ENCODE results near the gene CALD1. TPM values are rescaled to one million over a fixed set of nuclear protein-coding genes. Genes with fewer than 3 reads are reported as not detected.
A peak's percentile ranks its signal among the peaks of the same experiment; 100 is the strongest.
"Not testable (repeated sequence)": the region's sequence is repeated elsewhere in the genome, so short reads cannot be mapped to it uniquely, and the experiment has no call there.

Gene CALD1
- total RNA-seq, 1 experiment from 2014 or later = 1.0 TPM

- H3K27ac ChIP-seq (ENCODE audit: low read length) = no peak overlapping the region
- no peaks in the 10 kb centered on the region for H3K9me3 ChIP-seq (ENCODE audit: low read length)
- no peak overlapping the region for H3K9ac ChIP-seq (ENCODE audit: low read length)
- no peaks in the 10 kb centered on the region for H3K27me3 ChIP-seq (ENCODE audit: low read length)
- no peaks in the 10 kb centered on the region for H3K79me2 ChIP-seq (ENCODE audit: low read length)
- H3K36me3 ChIP-seq (ENCODE audit: insufficient read depth, low read length) = no peaks in the 10 kb centered on the region
- no peak overlapping the region for H2AFZ ChIP-seq (ENCODE audit: low read length)
- no peaks in the 10 kb centered on the region for H3K9me2 ChIP-seq (replicated peaks; ENCODE audit: insufficient read depth, low read length)
- H3K4me3 ChIP-seq (ENCODE audit: low read length) = no peak overlapping the region
- no peaks in the 10 kb centered on the region for H4K20me1 ChIP-seq (ENCODE audit: insufficient read depth, low read depth, low read length)
- no peak for DNase-seq
- no peak overlapping the region for H3K4me2 ChIP-seq (ENCODE audit: low read depth, low read length, poor library complexity, severe bottlenecking)
- H3K4me1 ChIP-seq (ENCODE audit: low read length) = no peaks in the 10 kb centered on the region
Measured at GRCh38 chr7:134966691-134967090, 187.3 kb downstream of the CALD1 start.

GRCh38 chr7:134968110-134968509, 188.7 kb downstream of the CALD1 start:
- Histone ChIP-seq H3K9ac (ENCODE audit: low read length) (no peak overlapping the region), H4K20me1 (ENCODE audit: insufficient read depth, low read depth, low read length) (no peaks in the 10 kb centered on the region), H3K36me3 (ENCODE audit: insufficient read depth, low read length) (no peaks in the 10 kb centered on the region), H3K79me2 (ENCODE audit: low read length) (no peaks in the 10 kb centered on the region), H2AFZ (ENCODE audit: low read length) (no peak overlapping the region), H3K4me2 (ENCODE audit: low read depth, low read length, poor library complexity, severe bottlenecking) (no peak overlapping the region), H3K27ac (ENCODE audit: low read length) (no peak overlapping the region), H3K9me2 (replicated peaks; ENCODE audit: insufficient read depth, low read length) (no peaks in the 10 kb centered on the region), H3K4me1 (ENCODE audit: low read length) (no peaks in the 10 kb centered on the region), H3K9me3 (ENCODE audit: low read length) (no peaks in the 10 kb centered on the region), H3K4me3 (ENCODE audit: low read length) (no peak overlapping the region), H3K27me3 (ENCODE audit: low read length) (no peaks in the 10 kb centered on the region)
- DNase-seq = no peak

DNA sequence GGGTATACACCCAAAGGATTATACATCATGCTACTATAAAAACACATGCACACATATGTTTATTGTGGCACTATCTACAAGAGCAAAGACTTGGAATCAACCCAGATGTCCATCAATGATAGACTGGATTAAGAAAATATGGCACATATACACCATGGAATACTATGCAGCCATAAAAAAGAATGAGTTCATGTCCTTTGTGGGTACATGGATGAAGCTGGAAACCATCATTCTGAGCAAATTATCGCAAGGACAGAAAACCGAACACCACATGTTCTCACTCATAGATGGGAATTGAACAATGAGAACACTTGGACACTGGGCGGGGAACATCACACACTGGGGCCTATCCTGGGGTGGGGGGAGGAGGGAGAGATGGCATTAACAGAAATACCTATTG, 202.2 kb downstream of the CALD1 start:
- not testable (repeated sequence) for DNase-seq; H3K9ac ChIP-seq (ENCODE audit: low read length); H2AFZ ChIP-seq (ENCODE audit: low read length); H3K9me3 ChIP-seq (ENCODE audit: low read length); H3K4me1 ChIP-seq (ENCODE audit: low read length); H3K9me2 ChIP-seq (replicated peaks; ENCODE audit: insufficient read depth, low read length); H3K27ac ChIP-seq (ENCODE audit: low read length); H3K27me3 ChIP-seq (ENCODE audit: low read length); H3K36me3 ChIP-seq (ENCODE audit: insufficient read depth, low read length); H3K79me2 ChIP-seq (ENCODE audit: low read length); H4K20me1 ChIP-seq (ENCODE audit: insufficient read depth, low read depth, low read length); H3K4me2 ChIP-seq (ENCODE audit: low read depth, low read length, poor library complexity, severe bottlenecking); H3K4me3 ChIP-seq (ENCODE audit: low read length)

GRCh38 chr7:134985894-134986362, 206.5 kb downstream of the CALD1 start:
- no peaks in the 10 kb centered on the region for H3K27me3 ChIP-seq (ENCODE audit: low read length)
- H2AFZ ChIP-seq (ENCODE audit: low read length) = peak overlapping the region; percentile 93
- H3K9me3 ChIP-seq (ENCODE audit: low read length) = no peaks in the 10 kb centered on the region
- H4K20me1 ChIP-seq (ENCODE audit: insufficient read depth, low read depth, low read length) = no peaks in the 10 kb centered on the region
- H3K36me3 ChIP-seq (ENCODE audit: insufficient read depth, low read length) = no peaks in the 10 kb centered on the region
- H3K4me2 ChIP-seq (ENCODE audit: low read depth, low read length, poor library complexity, severe bottlenecking) = peak overlapping the region; percentile 83
- H3K9me2 ChIP-seq (replicated peaks; ENCODE audit: insufficient read depth, low read length) = no peaks in the 10 kb centered on the region
- H3K27ac ChIP-seq (ENCODE audit: low read length) = no peak overlapping the region
- peaks cover 32% of the 10 kb centered on the region for H3K4me1 ChIP-seq (ENCODE audit: low read length)
- peaks cover 18% of the 10 kb centered on the region for H3K79me2 ChIP-seq (ENCODE audit: low read length)
- peak overlapping the region; percentile 82 for H3K9ac ChIP-seq (ENCODE audit: low read length)
- peak overlapping the region; percentile 78 for H3K4me3 ChIP-seq (ENCODE audit: low read length)
- DNase-seq = no peak

GRCh38 chr7:134986363-134987251, 207.2 kb downstream of the CALD1 start, which contains the start of gene AGBL3:
AGBL3 (plus strand) TSS chr7:134986508; CDS start chr7:134987934, 1,426 bp downstream.
- Histone ChIP-seq H3K4me2 (ENCODE audit: low read depth, low read length, poor library complexity, severe bottlenecking) (peak within 1 kb of the TSS; percentile 83), H2AFZ (ENCODE audit: low read length) (peak within 1 kb of the TSS; percentile 93), H3K9me2 (replicated peaks; ENCODE audit: insufficient read depth, low read length) (no peaks in the 10 kb centered on the region), H3K27me3 (ENCODE audit: low read length) (no peaks in the 10 kb centered on the region), H3K4me1 (ENCODE audit: low read length) (peaks cover 32% of the 10 kb centered on the region), H3K79me2 (ENCODE audit: low read length) (peaks cover 18% of the 10 kb centered on the region), H4K20me1 (ENCODE audit: insufficient read depth, low read depth, low read length) (no peaks in the 10 kb centered on the region), H3K4me3 (ENCODE audit: low read length) (peak within 1 kb of the TSS; percentile 78), H3K27ac (ENCODE audit: low read length) (no peak within 1 kb of the TSS), H3K9ac (ENCODE audit: low read length) (peak within 1 kb of the TSS; percentile 82), H3K9me3 (ENCODE audit: low read length) (no peaks in the 10 kb centered on the region), H3K36me3 (ENCODE audit: insufficient read depth, low read length) (no peaks in the 10 kb centered on the region)
- peak; percentile 95 for DNase-seq

GRCh38 chr7:134988161-134988560, 208.7 kb downstream of the CALD1 start:
- Histone ChIP-seq H3K36me3 (ENCODE audit: insufficient read depth, low read length) (no peaks in the 10 kb centered on the region), H3K9me2 (replicated peaks; ENCODE audit: insufficient read depth, low read length) (no peaks in the 10 kb centered on the region), H4K20me1 (ENCODE audit: insufficient read depth, low read depth, low read length) (no peaks in the 10 kb centered on the region), H2AFZ (ENCODE audit: low read length) (no peak overlapping the region), H3K4me1 (ENCODE audit: low read length) (peaks cover 32% of the 10 kb centered on the region), H3K27me3 (ENCODE audit: low read length) (no peaks in the 10 kb centered on the region), H3K9ac (ENCODE audit: low read length) (no peak overlapping the region), H3K9me3 (ENCODE audit: low read length) (no peaks in the 10 kb centered on the region), H3K4me3 (ENCODE audit: low read length) (no peak overlapping the region; the same call in 1 of the 2 replicates), H3K4me2 (ENCODE audit: low read depth, low read length, poor library complexity, severe bottlenecking) (peak overlapping the region; percentile 83), H3K27ac (ENCODE audit: low read length) (no peak overlapping the region), H3K79me2 (ENCODE audit: low read length) (peaks cover 18% of the 10 kb centered on the region)
- DNase-seq = no peak

DNA sequence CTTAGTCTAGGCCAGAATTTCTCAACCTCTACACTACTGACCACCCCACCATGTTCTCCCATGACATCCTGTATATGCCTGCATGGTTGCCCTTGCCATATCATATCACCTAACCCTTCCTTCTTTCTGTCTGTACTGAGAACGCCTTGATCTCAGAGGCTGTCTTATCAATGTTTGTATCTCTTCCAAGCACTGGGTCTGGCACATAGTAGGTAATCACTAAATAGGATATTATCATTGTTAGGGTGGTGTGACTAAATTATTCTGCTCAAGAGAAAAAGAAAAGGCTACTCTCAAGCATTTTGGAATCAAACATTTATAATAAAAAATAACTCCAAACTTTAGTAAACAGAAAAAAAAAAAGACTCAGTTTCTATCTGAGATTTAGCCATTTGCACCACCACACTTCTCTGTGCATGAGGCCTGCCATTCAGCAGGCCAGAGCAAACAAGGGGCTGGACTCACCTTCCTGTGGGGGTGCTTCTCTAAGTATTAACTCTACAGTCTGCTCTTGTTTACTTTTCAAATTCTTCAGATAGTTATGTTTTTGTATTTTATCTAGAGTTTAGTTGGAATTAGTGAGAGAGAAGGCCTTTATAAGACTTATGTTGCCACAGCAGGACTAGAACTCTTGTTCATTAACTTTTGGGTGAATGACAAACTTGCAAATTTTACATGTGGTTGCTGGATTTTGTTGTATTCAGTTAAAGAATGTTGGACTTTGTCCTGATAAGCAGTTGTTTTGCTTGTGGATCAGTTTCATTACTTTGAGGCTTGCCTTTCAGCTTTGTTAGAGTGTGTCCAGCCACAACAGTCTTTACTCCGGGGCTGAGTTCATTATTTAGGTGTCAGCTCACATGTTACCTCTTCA, 212.3 kb downstream of the CALD1 start:
- H3K9me2 ChIP-seq (replicated peaks; ENCODE audit: insufficient read depth, low read length) = no peaks in the 10 kb centered on the region
- no peak overlapping the region for H3K4me3 ChIP-seq (ENCODE audit: low read length)
- H3K27ac ChIP-seq (ENCODE audit: low read length) = no peak overlapping the region
- no peaks in the 10 kb centered on the region for H3K9me3 ChIP-seq (ENCODE audit: low read length)
- no peak overlapping the region for H3K9ac ChIP-seq (ENCODE audit: low read length)
- H3K4me2 ChIP-seq (ENCODE audit: low read depth, low read length, poor library complexity, severe bottlenecking) = no peak overlapping the region
- no peaks in the 10 kb centered on the region for H3K36me3 ChIP-seq (ENCODE audit: insufficient read depth, low read length)
- no peaks in the 10 kb centered on the region for H4K20me1 ChIP-seq (ENCODE audit: insufficient read depth, low read depth, low read length)
- H3K27me3 ChIP-seq (ENCODE audit: low read length) = no peaks in the 10 kb centered on the region
- H2AFZ ChIP-seq (ENCODE audit: low read length) = no peak overlapping the region
- peaks cover 25% of the 10 kb centered on the region for H3K4me1 ChIP-seq (ENCODE audit: low read length)
- peaks cover 17% of the 10 kb centered on the region for H3K79me2 ChIP-seq (ENCODE audit: low read length)
- no peak for DNase-seq

DNA sequence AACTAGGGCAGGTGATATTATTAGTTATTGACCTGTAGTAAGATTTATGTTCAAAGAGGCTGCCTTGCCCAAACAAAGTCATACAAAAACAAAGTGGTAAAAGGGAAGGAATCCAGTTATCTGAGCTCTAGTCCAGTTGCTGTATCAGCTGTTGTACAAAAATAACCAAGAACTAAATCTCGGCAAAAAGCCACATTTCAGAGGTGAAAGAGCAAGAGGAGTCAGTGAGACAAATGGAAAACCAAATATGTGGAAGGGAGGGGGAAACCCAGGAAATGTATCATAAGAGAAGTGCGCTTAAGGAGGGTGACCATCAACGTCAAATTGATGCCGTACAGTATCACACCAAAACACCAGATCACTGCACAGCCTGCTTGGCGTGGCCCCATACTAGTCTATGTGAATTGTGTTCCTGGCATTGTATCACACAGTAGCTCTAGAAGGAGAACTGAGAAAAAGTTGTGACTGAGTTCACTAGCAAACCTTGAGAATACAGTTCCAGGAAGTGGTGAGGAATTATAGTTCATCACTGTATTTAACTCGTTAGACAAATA, 213.3 kb downstream of the CALD1 start:
- no peak for DNase-seq
- no peaks in the 10 kb centered on the region for H3K36me3 ChIP-seq (ENCODE audit: insufficient read depth, low read length)
- H3K27ac ChIP-seq (ENCODE audit: low read length) = no peak overlapping the region
- H3K79me2 ChIP-seq (ENCODE audit: low read length) = peaks cover 7% of the 10 kb centered on the region
- no peak overlapping the region for H3K4me3 ChIP-seq (ENCODE audit: low read length)
- H3K4me1 ChIP-seq (ENCODE audit: low read length) = peaks cover 18% of the 10 kb centered on the region
- H2AFZ ChIP-seq (ENCODE audit: low read length) = no peak overlapping the region
- H3K9me2 ChIP-seq (replicated peaks; ENCODE audit: insufficient read depth, low read length) = no peaks in the 10 kb centered on the region
- H3K9me3 ChIP-seq (ENCODE audit: low read length) = no peaks in the 10 kb centered on the region
- no peak overlapping the region for H3K9ac ChIP-seq (ENCODE audit: low read length)
- no peak overlapping the region for H3K4me2 ChIP-seq (ENCODE audit: low read depth, low read length, poor library complexity, severe bottlenecking)
- H4K20me1 ChIP-seq (ENCODE audit: insufficient read depth, low read depth, low read length) = no peaks in the 10 kb centered on the region
- no peaks in the 10 kb centered on the region for H3K27me3 ChIP-seq (ENCODE audit: low read length)

All from Karpas-422 (cell line).